ENCODE results near the gene RNF11.

The RNF11 gene

GRCh38 chr1:51299185-51299885 lies 63.3 kb downstream of the RNF11 start:
- DNase-seq: no peak

GRCh38 chr1:51299981-51300670 lies 64.1 kb downstream of the RNF11 start:
- no peak for DNase-seq

- DNase-seq: no peak
Observed at GRCh38 chr1:51301152-51301843, 65.2 kb downstream of the RNF11 start.

GRCh38 chr1:51301844-51302162 lies 65.7 kb downstream of the RNF11 start:
- DNase-seq: no peak

GRCh38 chr1:51302270-51302669 lies 66.2 kb downstream of the RNF11 start:
- no peak for DNase-seq

GRCh38 chr1:51302746-51303145 lies 66.7 kb downstream of the RNF11 start:
- no peak for DNase-seq

GRCh38 chr1:51303315-51303714 lies 67.2 kb downstream of the RNF11 start:
- DNase-seq: no peak

- DNase-seq: no peak
Observed at GRCh38 chr1:51303751-51304251, 67.7 kb downstream of the RNF11 start.

- DNase-seq: no peak
Observed at GRCh38 chr1:51304360-51304759, 68.3 kb downstream of the RNF11 start.

GRCh38 chr1:51305371-51305823 lies 69.3 kb downstream of the RNF11 start:
- DNase-seq: no peak

- no peak for DNase-seq
Observed at GRCh38 chr1:51306950-51307349, 70.9 kb downstream of the RNF11 start.

- DNase-seq: no peak
Observed at GRCh38 chr1:51308636-51309035, 72.6 kb downstream of the RNF11 start.

GRCh38 chr1:51309291-51309690 lies 73.2 kb downstream of the RNF11 start:
- DNase-seq: no peak

- peak; percentile 25 for DNase-seq
Observed at GRCh38 chr1:51310871-51311613, 75.0 kb downstream of the RNF11 start.

- DNase-seq: no peak
Observed at GRCh38 chr1:51311826-51312225, 75.8 kb downstream of the RNF11 start.

GRCh38 chr1:51312718-51313117 lies 76.6 kb downstream of the RNF11 start:
- no peak for DNase-seq

GRCh38 chr1:51313268-51313852 lies 77.3 kb downstream of the RNF11 start:
- DNase-seq: no peak

- DNase-seq: peak; percentile 66
Observed at GRCh38 chr1:51313961-51314777, 78.1 kb downstream of the RNF11 start.

- no peak for DNase-seq
Observed at GRCh38 chr1:51314974-51315373, 78.9 kb downstream of the RNF11 start.

- DNase-seq: no peak
Observed at GRCh38 chr1:51316113-51316845, 80.2 kb downstream of the RNF11 start.

GRCh38 chr1:51316846-51317120 lies 80.7 kb downstream of the RNF11 start:
- DNase-seq: peak; percentile 14
